Measurements from ENCODE around the gene KIF21B.
A peak's percentile ranks its signal among the peaks of the same experiment; 100 is the strongest.

KIF21B gene

DNA sequence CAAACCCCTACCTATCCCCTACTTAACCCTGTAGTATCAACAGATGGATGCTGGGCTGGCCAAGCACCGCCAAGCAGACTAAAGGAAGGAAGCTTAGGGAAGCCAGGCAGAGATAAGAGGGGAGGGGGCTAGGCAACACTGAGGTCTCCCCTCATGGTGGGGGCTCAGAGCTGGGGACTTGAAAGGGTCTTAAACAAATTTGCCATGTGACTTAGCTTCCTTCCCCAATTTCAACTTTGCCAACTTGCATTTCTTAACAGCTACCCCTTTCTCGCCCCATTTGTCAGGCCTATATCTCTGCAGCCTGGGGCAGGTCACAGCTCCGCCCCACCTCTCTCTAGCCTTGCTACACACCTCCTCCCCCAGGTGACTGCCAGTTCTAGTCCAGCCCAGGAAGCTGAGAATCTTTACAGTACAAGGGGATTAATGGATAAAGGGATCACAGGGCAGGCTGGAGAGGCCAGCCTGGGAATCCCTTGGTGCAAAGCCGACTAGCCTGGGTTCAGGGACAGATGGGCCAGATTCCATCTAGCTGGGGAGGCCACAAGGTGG is 3.4 kb downstream of the KIF21B start:
- peak; percentile 21 for DNase-seq

DNA sequence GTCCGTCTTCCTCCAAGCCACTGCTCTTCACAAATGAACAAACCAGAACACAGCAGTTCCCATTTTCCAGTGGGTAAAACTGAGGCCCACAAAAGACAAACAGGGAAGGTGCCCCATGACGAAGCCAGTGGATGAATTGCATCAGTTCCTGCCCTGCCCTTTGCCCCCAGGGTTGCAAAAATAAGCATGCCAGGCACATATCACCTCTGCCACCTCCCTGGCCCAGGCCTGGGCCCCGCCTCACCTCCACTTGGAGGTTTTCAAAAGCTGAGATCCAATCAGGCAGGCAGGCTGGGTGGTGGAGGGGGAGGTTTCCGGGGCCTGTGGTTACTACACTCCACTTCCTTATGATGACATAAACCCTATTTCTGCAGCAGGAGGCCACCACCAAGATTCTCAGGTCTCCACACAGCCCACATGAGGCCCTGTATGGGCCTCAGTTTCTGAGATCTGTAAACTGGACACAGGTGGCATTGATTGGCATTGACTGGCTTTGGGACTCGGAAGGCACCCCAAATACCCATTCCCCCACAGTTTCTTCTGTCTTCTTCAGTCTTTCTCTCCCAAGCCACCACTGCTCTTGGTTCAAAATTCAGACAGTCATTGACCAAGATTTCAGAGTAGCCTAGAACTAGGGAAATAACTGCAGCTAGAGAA is 4.1 kb downstream of the KIF21B start:
- DNase-seq, result peak; percentile 81

DNA sequence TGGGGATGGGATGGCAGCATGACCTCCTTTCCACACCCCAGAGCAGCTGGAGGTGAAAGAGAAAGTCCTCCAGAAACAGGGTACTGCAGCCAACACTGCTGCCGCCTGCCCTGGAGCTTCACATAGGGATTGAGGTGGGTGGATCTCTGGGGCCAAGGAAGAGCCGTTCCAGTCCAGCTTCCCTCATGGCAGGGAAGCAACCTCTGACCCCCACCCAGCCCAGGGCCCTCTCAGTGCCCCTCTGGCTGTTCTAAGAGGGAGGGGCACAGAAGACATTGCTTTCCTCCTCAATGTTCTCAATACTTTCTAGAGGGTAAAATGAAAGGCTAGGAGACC is 5.7 kb downstream of the KIF21B start:
- DNase-seq, result no peak

DNA sequence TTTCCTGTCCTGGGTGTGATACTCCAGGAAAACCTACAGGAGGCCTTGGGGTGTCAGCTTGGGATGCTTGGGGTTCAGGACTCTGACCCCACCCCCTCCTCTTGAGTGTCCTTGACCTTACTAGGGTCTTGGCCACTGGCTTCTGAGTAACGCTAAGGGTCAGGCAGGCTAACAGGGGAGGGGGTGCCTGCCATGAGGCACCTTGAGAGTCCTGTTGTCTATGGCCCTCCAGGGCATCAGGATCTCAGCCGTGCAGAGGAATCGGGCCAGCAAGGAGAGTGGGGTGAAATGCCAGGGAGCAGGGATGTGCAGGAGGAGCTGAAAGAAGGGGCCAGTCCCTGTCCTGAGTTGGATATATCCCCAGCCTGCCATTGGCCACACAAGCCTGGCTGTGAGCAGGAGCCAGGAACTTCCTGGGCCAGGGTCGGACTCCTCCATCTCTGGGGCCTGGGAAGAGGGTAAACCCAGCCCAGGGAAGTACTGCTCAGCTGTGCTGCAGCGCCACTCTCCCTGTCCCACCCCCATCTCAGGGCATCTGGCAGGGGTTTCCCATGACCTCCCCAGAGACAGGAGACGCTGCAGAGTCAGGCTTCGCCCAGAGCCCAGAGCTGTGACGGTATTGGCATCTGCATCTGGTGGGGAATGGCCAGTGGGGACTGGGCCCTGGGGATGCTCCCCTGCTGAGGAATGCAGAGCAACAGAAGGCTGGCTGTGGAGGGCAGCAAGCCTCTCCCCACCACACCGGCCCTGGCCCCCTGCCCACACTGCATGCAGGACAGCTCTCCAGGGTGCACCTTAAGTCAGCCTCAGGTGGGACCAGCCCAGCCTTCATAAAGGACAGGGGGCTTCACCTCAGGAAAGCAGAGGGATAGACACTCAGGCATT is 6.3 kb downstream of the KIF21B start:
- no peak for DNase-seq

DNA sequence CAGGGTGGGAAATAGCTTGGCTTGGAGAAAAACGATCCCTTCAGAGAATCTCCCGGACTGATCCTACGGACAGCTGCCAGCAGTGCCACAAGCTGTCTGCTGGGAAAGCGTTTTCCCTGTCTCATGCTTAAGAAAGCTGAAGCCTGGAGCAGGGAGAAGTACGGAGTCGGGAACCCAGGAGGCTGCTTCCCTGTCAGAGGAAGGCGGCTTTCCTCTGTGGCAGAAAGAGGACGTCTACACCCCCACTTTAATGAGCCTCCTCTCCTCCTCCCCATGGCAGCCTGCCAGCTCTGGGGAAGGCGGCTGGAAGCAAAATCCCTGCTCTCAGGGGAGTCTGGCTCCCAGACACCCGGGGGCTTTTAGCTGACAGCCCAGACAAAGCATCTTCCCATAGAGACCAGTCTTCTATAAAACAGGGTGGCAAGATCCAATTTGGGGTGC is 7.3 kb downstream of the KIF21B start:
- DNase-seq, result no peak

DNA sequence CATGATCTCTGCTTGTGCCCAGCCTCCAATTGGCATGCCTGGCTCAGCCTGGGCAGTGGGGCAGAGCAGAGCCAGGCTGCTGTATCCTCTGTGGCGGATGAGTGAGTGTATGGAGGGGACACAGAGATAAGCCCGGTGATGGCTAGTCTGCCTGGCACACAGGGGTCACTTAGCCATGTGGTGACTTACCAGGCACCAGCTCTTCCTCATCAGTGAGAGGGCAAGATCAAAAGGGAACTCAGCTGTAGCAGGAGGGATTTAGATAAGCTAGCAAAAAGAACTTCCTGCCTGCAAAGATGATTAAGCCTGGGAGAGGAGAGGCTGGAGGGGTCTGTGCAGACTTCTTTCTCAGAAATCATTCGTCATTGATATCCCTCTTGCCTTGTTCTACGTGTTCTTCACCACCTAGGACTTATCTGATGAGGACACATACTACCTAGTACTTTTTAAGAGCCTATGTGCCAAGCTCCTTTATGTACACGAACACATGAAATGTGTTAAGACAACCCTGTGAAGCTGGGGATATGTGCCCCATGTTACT is 7.9 kb downstream of the KIF21B start:
- DNase-seq, result no peak

DNA sequence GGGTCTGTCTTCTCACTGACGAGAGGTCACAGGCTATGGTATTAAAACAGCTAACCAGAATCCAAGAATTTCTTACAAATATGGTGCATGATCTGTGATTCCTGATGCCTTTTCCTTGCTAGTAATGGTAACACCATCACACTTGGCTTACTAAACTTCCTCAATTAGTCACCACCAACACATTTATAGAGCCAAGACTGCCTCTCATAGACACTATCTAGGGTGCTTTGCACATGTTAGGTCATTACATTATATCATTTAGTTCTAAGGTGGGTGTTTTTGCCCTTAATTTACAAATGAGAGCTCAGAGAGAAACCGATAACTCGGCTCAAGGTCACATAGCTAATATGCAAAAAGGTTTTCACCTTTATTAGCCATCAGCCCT is 8.7 kb downstream of the KIF21B start:
- DNase-seq, result no peak

DNA sequence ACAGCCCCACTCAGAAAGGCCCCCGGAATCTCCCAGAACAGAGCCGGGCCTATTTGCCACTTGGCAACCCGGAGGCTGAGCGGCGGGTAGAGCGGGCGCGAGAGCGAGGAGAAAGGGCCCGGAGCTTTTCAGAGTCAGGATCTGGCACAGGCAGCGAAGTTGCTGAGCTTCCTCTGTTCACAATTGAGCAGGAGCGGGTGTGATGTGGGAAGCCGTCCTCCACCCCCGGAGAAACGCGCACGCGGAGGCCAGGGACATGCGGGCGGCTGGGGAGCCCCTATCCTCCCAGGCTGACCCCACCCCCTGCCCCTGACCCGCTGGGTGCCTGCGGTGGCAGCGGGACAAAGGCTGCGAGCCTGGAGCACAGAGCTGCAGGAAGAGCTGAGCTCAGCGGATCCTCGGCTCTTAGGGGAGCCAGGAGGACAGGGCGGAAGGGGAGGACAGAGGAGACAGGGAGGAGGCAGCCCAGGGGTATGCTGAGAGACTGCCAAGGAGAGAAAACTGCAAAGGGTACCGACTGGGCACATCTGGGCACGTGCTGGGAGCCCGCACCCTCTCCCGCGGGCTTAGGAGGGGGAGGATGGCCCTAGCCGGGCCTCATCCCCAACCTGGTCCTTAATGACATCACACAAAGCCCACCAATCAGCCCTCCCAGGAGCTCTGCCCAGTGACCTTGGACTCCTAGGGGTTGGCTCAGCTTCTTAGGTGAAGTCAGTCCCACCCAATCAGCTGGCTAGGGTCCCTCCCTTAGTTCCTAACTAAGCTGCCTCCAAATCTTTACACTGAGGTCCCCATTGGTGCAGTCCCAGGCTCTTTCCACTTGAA is 9.3 kb downstream of the KIF21B start:
- no peak for DNase-seq

DNA sequence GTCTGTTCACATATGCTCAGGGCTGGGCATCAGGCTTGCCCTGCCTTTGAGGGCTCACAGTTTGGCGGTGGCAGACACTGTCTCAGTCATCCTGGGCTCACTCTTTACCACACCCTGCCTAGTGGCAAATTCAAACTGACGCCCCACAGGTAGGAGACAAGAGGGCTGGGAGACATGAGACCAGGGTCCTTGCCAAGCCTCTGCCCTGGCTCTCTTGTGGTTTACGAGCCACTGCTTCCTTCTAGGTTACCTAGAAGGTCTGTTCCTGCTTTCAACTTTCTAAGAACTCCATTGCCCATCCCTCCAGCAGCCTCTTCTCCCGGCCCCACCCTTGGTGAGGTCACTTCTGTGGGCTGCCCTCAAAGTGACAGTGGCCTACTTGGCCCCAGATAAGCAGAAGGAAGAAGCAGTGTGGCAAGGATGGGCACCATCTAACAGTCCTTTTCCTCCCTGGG is 10.5 kb downstream of the KIF21B start:
- DNase-seq, result no peak

DNA sequence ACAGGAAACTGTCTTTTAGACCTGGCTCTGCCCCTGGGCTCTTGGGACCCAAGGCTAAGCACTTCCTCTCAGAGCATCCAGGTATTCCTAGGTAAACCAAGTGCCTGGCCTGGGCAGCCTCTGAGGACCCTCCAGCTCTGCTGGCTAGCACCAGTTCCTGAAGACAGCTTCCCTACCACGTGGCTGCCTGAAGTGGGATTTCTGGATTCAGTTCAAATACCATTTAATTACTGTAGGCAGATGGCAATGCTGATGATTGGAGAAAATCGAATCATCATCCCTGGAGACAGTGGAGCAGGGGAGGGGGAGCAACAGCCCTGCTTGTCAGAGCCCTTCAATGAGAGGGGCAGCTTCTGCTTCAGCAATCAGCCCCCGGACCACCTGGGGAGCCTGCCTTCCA is 11.9 kb downstream of the KIF21B start:
- DNase-seq, result no peak

DNA sequence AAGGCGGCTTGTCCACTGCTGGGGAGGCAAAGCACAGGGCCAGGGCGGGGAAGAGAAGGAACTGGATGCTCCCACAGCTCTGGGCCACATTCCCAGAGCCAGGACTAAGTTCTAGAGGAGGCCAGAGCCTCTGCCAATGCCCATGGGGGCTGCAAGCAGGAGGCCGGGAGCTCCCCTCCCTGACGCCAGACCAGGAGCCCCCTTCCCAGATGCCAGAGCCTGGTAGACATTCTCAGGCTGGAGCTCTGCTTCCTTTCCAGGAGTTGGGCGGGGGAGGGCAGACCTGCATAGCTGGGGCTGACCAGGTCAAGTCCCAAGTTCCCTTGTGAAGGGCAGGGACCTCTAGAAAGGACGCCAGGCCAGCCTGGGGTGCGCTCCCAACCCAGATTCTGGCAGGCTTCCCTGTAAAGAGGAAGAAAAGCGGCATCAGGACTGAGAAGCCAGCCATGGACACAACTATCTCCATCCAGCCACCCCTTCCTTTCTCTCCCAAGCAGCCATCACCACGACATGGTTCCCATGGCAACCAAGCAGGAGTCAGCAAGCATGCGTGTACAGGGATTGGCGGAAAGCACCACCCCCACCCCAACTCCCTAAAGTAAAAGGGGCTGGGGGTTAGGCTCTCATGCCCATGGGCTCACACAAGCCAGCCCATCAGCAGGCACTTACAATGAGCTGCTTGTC is 13.4 kb downstream of the KIF21B start:
- DNase-seq, result no peak

DNA sequence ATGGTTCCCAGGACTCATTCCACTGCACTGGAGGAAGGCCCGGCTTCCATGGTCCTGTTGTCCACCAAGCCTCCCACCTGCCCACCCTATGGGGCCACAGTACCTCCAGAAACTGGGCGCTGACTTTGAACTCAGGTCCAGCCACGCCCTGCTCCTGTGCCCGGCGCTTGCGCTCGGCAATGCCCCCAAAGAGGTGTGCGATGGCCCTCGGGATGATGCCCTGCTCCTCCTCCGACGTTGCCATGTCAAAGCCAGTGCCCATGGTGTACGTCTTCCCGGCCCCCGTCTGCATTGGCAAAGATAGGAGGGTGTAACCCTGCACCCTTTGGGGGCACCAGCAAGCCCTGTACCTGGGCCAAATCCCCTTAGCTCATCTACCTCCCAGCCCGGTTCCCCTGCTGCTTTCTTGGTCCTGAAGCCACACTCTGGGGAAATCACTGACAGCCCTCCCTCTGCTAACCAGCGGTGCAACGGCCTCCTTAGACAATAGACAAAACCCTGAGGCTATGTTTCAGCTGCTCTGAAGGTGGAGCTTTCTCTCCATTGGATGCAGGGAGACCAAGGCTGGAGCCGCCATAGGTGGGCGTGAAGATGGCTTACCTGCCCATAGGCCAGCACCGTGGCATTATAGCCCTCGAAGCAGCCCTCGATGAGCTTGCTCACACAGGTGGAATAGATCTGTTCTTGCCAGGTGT is 14.7 kb downstream of the KIF21B start:
- DNase-seq, result no peak

DNA sequence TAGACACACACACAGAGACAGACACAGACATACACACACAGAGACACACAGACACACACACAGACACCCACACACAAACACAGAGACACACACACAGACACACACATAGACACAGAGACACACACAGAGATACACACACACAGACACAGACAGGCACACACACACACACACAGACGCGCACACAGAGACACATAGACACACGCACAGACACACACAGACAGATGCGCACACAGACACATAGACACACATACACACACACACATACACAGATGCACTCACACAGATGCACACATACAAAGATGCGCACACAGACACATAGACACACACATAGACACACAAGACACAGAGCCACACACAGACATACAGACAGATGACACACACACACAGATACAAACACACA is 16.0 kb downstream of the KIF21B start:
- DNase-seq, result no peak

DNA sequence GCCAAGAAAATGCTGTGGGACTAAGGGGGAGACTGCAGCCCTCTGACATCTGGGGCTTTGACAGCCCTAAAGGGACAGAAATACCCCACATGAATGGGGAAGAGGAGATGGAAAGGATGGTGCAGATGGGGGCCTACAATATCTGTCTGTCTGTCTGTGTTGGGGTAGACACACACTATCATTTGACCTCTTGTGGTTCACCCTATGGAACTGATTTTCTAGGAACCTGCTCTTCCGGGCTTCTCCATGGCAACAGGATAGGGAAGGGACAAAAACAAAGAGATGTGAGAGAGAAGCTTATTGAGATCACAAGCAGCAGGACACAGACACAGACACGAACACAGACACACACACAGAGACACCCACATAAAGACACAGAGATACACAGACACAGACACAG is 17.1 kb downstream of the KIF21B start:
- DNase-seq, result no peak

DNA sequence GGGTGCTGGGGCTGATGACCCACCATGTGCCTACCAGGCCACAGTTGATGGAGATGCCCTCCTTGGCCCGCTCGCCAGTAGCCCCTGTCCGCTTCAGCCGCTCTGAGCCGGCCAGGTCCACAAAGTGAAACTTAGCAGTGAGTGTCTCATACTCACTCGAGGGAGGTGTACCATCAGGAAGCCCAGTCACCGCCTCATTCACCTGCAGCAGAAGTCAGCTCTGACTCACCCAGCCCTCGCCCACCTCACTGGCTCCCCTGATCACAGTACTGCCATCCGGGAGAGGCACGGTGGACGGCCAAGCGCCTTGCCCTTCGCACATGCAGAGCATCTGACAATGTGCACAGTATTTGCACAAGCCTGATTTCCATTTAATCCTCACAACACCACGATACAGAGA is 18.8 kb downstream of the KIF21B start:
- no peak for DNase-seq

DNA sequence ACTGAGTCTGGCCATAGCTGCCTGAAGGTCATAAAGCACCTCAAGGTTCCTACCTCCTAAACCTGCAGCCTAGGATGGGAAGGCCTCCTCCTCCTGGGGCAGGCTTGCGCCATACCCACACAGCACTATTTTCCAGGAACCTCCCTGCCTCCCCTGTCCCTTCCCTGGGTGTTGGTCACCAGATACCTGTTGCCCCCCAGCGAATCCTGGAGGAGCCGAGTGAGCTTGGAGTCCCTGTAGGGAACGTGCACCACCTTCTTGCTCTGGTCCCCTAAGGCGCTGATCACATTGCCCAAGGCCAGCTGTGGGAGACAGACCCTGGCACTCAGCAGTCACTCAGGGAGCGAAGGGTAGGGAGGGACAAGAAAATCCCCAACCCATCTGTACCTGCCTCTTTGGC is 19.4 kb downstream of the KIF21B start:
- no peak for DNase-seq

DNA sequence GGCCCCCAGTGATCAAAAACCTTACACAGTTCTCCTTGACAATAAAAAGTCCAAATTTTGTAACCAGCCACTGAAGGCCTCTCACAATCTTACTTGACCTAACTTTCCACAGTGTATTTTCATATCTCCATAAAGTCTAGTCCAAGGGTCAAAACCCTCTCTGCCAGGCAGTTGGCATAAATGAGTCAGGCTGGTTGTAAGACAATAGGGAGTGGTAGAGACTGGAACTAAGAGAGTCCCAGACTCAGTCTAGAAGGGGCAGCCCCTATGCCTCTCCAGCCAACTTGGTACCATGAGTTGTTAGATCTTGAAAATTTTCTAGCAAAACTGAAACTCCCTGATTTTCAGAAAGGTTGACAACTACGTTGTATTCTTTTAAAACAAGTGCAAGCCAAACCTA is 21.0 kb downstream of the KIF21B start:
- no peak for DNase-seq

DNA sequence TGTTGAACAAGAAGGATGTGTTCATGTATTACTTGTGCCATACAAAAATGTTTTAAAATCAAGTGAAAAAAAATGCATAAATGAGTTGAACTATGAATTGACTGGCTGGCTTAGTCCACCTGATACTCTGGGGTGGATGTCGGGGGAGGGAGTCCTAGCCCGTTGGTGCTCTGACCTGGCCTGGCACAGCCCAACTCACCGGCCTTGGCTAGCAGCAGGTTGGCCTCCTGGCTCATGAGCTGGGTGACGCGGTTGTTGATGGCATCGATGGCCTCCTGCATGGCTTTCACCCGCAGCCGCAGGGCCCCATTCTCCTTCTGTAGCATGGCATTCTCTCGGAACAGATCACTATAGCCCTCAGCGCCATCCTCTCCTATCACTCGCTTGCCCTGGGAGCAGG is 21.6 kb downstream of the KIF21B start:
- DNase-seq, result no peak

DNA sequence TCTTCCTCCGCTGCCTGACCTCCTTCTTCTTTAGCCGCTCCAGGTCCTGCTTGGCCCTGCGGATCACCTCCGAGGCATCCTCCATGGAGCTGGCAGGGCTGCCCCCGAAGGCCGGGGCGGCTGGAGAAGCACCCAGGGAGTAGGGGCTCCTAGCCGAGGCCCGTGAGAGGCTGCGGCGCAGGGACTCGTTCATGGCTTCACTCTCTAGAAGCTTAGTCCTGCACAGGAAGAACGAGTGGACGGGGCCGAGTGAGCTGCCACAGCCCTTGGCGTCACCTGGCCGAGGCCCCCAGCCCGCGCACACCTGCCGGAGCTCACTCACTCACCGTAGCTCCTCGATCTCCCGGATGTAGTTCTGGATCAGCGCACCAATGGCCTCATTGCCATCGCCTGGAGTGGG is 23.1 kb downstream of the KIF21B start:
- DNase-seq, result no peak

DNA sequence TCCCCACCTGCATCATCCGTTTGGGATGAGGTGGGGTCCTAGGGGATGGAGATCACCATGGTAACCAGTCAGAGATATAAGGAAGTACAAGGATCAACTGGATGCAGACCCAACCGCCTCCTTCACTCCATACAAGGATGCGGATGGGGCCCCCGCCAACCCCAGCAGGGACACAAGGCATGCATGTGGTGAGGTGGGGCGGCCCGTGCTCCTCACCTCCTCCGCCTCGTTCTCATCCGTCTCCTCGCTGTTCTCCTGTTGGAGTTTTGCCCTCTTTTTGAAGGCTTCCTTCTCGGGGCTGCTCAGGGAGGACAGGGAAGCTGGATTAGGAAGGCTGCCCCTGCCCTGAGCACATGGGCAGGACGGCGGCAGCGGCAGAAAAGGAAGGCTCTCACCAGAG is 23.8 kb downstream of the KIF21B start:
- no peak for DNase-seq

DNA sequence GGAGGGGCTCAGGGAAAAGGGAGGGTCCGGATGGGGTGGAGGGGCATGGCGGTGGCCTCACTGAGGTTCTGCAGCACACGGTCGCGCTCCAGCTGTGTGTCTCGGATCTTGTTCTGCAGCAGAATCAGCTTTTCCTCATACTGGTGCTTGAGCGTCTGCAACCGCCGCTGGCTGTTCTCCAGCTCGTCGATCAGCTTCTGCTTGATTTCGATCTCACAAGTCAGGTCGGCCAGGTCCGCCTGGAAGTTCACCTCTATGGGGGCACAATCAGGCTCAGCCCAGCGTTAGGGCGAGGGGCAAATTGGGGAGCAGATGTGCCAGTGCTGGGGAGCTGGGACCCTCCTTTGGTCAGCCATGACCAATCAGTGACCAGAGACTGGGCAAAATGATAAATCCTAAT is 25.2 kb downstream of the KIF21B start:
- DNase-seq, result no peak
